Middle frontal gyrus (tissue), 1 donor: ENCODE measurements around the gene ARF3.

ENCODE experiments used
- DNase-seq: peaks from one replicate; pipeline ENCODE4 v3.0.0-alpha.2; 2015; ENCODE audit warnings: low spot score; ENCODE audit errors: extremely low spot score

The ARF3 gene

GRCh38 chr12:48982397-48983080 lies 25.3 kb upstream of the ARF3 start:
- DNase-seq, result no peak

- no peak for DNase-seq
Measured at GRCh38 chr12:48981757-48982157, 24.5 kb upstream of the ARF3 start.

- DNase-seq, result no peak
Measured at GRCh38 chr12:48980953-48981756, 23.9 kb upstream of the ARF3 start.

DNA sequence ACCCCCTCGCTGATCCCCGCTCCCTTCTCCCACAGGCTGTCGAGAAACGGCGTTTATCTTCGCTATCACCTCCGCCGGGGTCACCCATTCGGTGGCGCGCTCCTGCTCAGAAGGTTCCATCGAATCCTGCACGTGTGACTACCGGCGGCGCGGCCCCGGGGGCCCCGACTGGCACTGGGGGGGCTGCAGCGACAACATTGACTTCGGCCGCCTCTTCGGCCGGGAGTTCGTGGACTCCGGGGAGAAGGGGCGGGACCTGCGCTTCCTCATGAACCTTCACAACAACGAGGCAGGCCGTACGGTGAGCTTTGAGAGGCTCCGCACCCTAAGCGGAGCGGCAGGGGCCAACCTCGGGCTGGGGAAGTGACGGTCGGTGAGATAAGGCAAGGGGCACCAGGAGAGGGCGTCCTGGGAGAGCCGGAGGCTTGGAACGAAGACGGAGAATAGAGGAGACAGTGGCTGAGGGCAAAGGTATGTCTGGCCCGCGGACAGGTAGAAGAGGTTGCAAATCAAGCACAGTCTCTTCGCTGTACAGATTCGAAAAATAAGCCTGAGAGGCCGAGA lies 23.2 kb upstream of the ARF3 start:
- no peak for DNase-seq

DNA sequence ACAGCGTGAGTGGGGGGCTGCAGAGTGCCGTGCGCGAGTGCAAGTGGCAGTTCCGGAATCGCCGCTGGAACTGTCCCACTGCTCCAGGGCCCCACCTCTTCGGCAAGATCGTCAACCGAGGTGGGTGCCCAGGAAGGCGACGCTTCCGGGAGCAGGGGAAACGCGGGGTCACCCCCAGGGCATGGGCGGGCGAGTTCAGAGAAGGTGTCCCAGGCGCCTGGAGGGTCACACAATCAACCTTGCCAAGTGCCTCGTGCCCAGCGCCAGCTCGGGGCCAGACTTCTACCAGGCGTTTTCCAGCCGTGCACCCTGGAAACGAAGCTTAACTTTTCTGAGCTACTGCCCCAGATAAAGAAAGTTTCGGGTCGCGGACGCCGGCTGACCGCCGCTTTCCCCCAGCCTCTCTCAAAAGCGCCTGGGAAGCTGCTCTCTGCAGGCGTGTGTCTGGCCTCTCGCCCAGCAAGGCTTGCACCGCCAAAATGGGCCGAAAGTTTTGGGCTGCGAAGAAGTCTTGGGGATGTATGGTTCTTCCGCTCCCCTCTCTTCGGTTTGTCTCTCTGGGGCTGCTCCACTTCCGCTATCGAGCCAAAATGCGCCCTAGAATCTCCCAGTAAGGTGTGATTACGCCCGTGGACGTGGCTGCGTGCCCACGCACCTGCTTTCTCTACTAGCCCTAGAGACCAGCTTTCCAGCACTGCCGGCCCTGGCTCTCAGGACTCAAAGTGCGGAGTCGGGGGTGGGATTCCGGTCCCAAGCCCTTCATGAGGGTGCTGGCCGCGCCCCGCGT lies 22.5 kb upstream of the ARF3 start:
- DNase-seq, result no peak

DNA sequence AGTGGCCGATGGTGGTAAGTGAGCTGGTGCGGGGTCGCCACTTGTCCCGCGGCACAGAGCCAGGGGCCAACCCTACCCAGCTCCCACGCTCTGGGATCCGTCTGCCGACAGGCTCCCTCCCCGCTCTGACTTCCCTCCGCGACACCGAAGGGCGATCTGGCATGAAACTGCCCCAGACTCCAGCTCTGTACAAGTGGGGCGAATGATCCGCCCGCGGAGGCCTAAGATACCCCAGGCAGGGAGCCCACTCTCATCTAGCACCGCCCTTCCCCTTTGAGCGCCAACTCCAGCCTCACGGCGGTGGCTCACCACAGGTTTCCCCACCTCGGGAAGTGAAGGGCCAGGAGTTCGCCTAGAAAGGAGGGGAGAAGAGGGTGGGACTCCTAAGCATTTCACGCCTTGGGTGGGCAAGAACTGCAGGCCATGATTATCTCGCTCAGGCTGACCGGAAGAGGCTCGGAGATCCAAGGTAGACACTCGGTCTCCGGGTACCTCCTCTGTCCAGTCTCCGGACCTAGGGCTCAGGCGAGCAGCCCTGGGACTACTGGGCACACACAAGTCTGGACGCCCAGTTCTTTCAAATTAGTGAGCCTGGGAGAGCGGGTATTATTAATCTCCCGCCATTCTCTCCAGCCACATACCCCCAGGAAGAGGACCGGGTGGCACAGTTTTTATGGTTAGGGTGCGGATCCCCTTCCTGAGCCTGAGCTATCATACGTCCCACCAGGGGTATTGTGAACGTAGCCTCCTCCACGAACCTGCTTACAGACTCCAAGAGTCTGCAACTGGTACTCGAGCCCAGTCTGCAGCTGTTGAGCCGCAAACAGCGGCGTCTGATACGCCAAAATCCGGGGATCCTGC lies 21.7 kb upstream of the ARF3 start:
- DNase-seq, result no peak

DNA sequence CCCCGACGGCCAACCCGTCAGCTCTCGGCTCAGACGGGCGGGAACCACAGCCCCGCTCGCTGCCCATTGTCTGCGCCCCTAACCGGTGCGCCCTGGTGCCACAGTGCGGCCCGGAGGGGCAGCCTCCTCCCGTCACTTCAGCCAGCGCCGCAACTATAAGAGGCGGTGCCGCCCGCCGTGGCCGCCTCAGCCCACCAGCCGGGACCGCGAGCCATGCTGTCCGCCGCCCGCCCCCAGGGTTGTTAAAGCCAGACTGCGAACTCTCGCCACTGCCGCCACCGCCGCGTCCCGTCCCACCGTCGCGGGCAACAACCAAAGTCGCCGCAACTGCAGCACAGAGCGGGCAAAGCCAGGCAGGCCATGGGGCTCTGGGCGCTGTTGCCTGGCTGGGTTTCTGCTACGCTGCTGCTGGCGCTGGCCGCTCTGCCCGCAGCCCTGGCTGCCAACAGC lies 21.0 kb upstream of the ARF3 start, which contains the start of gene WNT1:
WNT1 (plus strand) TSS at position 32 of the 450 bp plus-strand sequence; CDS start at position 361, 329 bp downstream.
- no peak for DNase-seq

GRCh38 chr12:48977290-48978281 lies 20.3 kb upstream of the ARF3 start:
- no peak for DNase-seq

GRCh38 chr12:48973941-48974673 lies 16.8 kb upstream of the ARF3 start:
- no peak for DNase-seq

GRCh38 chr12:48973531-48973930 lies 16.2 kb upstream of the ARF3 start:
- DNase-seq, result no peak

DNA sequence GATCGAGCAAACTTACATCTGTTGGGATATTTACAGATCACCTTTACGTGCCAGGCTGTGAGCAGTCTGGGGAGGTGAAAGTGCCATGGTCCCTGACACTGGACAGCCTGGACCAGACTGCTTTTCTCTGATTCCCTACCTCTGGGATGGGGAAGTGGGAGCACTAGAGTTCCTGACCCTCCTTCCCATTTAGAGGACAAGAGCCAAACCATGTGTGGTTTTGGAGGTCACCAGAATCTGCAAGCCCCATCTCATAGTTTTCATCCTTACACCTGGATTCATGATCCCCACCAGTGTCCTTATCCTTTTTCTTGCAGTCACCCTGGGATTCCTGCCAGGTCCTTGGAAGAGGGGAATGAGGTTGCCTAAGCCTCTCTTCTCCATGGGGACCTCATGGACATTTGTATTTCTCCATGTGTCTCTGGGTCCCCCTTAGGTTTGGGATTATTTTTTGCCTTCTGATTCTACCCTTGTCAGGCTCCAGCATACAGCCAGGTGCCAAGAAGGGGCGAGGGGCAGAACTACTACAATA lies 15.7 kb upstream of the ARF3 start:
- no peak for DNase-seq

DNA sequence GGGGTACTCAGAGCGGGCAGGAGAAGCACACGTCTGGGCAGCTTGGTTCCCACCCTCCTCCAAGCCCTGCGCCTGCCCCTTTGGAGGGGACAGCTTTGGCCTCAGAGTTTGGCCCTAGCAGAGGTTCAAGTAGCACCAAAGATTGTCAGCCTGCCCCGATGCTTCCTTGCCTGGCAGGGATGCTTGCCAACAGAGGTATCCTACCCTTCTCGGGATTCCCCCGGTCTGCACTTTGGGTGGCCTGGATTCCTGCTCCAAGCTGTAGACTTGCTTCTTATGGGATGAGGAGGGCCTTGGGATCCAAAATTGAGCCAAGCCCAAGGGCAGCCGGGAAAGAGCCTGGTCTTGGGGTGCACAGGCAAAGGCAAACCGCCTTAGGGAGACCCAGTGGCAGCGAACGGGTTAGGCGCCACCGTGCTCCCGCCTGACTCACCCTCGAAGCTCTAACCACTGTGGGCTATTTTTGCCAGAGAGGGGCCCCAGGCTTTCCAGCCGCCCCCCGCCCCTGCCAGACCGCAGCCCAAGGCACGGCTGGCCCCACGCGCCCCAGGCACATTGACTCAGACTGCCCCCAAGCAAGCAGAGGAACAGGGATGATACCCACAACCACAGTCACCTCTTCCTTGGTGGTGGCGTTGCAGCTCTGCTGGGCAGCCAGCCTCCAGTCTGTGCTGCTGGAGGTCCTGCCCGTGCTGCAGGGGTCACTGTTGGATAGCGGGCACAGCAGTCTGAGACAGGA lies 15.1 kb upstream of the ARF3 start:
- DNase-seq, result no peak

- DNase-seq, result no peak
Measured at GRCh38 chr12:48970702-48971334, 13.5 kb upstream of the ARF3 start.

- no peak for DNase-seq
Measured at GRCh38 chr12:48969833-48970701, 12.8 kb upstream of the ARF3 start.

DNA sequence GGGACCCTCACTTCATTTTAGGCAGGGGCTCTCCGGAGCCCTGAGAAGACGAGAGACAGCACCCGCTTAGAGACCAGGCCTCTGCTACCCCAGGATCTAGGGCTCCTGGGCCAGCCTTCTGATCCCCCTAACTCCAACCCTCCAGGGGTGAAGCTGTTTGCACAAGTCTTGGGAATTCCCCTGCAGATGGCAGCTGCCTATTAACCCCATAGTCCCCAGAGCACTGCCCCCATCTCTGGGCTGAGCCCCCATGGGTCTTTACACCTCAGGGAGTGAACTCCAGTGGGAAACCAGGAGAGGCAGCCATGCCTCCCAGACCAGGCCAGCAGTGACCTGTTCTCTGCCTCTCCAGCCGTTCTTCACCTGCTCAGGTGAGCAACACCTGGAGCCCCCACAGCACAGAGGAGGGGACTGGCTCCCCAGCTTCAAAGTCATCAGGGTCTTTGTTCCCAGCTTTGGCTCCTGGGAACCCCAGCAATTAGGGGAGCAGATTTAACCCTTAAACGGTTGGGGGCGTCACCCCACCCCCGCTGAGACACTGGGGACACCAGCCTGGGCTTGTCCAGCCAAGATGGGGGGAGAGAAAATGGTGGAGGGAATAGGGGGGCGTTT lies 12.0 kb upstream of the ARF3 start:
- no peak for DNase-seq

- DNase-seq, result no peak
Measured at GRCh38 chr12:48968467-48968866, 11.2 kb upstream of the ARF3 start.
